Epidermal melanocyte (primary cell): Measurements from ENCODE around the gene MRRF.

Source experiments
- DNase-seq: peaks from one replicate; pipeline ENCODE4 v3.0.0; 2011; ENCODE audit warnings: low spot score; ENCODE audit not compliant: insufficient read length

The MRRF gene

DNA sequence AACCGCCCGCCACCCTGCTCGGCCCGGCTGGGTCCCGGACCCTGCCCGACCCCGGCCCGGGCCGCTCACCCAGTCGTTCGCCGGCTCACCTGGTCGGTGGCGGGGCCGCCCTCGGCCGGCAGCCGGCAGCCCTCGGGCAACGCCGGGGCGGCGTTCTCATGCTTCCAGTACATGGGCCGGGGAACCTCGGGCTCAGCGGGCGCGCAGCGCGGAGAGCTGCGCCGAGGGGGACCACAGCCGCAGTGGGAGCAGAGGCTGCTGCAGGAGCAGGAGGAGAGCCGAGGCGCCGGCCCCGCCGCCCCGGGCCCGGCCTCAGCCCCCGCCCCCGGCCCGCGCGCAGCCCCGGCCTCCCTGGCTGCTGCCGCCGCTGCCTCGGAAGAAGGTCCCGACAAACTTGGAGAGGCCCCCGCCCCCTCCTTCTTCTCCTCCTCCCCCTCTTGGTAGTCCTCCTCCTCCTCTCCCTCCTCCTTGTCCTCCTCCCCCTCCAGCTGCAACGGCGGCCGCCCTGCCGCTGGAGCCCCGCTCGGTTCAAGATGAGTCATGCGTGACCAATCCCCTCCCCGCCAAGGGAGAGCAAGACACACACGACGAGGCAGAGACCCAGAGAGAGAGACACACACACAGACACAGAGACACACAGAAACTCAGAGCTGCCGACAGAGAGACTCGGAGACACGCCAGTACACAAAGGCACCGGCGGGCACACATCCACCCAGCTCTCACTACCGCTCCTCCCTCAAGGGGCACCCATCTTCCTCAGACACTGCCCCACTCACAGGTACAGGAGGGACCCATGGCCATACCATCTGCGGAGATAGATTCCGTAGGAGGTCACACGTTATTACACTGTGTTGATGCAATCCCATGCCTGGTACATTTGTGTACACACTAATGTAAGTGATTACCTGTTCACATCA, 35.9 kb upstream of the MRRF start, which contains the start of gene LHX6:
Gene LHX6, minus strand, starts transcription at position 390 of the 917 bp plus-strand sequence. Its CDS starts 217 bp downstream, at position 173.
- no peak for DNase-seq

DNA sequence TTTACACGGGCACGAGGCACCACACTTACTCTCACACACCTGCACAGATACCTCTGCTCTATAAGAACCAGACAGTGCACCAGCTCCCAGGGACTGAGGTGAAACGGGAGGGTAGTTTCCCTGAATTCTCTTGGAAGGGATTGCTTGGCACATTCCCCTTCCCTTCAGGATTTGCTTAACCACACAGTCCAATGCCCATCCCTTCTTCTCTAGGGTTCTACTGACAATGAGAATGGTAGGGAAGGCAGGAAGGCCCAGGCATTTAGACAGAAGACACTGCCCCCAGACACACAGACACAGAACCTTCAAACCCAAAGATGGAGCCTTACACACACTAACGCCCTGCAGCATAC, 35.2 kb upstream of the MRRF start:
- DNase-seq = no peak

DNA sequence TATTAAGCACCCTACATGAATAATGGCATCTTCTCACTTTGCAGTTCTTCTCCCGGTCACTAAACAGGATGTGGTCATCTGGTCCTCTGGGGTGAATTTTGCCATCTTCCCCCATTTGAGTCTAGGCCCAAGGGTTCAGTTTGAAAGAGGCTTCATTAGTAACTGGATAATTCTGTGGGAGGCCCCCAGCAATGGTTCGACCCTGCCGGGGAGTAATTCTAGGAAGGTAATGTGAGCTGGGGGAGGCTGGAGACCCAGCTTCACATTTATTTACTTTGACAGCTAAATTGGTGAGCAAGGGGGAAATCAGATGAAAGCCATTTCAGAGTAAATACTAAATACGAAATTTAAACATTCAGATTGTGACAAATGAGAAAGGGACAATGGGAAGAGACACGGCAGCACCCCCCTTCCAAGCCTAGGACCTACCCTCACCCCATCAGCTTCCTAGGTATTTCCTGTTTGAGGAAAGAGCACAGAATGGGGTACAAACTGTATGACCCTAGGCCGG, 31.8 kb upstream of the MRRF start:
- DNase-seq = no peak

- no peak for DNase-seq
Observed at GRCh38 chr9:122234022-122234748, 30.5 kb upstream of the MRRF start.

- no peak for DNase-seq
Observed at GRCh38 chr9:122236681-122237080, 28.0 kb upstream of the MRRF start.

DNA sequence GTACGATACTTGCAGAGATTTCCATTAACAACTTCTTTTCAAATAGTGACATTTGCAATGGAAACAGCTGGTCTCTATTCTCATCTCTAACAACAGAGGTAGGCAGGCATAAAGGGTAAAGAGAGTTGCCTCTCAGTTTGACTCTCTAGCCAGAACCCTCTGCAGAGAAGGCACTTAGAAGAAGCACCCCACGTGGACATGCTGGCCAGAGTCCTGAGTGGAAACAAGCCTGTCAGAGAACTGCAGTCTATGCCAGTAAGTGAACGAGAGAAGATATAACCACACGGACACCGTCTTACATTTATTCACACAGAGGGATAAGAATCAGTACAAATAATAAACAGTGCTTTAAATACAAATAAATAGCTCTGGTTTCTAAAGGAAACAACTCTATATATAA, 25.0 kb upstream of the MRRF start:
- DNase-seq = no peak

GRCh38 chr9:122244349-122244748, 20.3 kb upstream of the MRRF start:
- DNase-seq = no peak

DNA sequence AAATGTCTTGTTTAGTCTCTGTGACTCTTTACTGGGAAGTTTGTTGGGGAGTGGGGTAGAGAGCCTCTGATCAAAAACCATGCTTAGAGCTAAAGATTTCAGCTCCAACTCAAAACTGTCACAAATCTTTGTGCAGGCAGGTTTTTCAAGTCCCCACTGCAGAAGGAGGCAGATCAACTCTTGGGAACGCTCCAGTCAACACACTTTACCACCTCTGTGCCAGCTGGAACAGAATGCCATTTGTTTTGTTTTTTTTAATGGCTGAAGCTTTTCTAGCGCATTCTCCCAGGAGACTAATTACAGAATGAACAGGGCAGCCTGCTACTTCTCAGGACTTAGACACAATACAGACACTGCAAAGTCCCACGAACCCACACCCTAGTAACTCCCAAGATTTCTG, 18.0 kb upstream of the MRRF start:
- DNase-seq = no peak

DNA sequence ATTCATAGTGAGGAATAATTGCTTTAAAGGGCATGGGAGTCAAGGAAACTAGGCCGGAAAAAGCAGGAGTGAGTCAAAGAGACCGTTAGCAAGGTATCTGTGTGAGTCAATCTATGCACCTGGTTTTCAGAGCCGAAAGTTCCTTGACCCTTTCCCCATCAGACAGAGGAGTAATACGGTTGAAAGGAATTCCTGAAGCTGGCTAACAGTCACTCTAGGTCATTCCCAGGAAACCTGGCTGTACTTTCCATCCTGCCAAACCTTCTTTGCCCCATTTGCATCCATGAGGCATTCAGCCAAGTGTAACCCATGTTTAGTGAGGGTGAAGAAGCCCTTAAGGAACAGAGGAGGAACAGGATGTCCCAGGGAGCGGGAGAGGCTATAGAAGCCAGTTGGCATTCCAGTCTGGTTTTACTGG, 16.2 kb upstream of the MRRF start:
- DNase-seq = no peak

- DNase-seq = no peak
Observed at GRCh38 chr9:122251351-122251750, 13.3 kb upstream of the MRRF start.

DNA sequence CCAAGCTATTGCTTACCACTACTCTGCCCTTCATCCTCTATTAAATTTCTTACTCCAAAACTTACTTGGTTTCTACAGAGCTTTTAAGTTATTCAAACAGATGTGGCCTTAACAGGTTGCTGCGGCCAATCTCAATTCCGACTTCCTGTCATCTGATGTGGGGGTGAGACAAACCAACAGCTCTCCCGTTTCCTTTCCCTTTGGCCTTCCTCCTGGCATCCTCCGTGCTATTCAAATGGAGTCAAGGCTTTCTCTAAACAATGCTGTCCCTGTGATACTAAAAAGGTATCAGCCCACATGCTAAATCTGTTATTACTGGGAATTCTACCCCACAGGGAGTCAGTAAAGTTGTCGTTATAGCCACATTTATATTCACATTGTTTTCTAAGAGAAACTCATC, 11.9 kb upstream of the MRRF start:
- DNase-seq = no peak

DNA sequence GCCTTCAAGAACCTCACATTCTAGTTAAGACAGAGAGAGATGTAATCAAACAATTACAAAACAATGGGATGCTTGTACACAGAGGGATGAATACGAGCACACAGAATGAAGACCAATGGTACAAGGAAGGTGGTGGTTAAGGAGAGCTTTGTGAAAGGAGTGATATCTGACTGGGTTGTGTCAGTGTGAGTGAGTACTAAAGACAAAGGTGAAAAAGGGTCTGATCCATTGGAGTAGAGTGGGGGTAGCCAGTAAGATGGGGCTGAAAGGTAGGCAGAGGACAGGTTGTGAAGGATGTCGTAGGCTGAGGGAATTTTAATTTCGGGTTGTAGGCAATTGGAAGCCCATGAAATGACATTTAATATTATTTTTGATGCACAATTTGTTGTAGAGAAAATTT, 9.9 kb upstream of the MRRF start:
- DNase-seq = no peak

GRCh38 chr9:122256206-122256605, 8.5 kb upstream of the MRRF start:
- no peak for DNase-seq

GRCh38 chr9:122258886-122259415, 5.7 kb upstream of the MRRF start:
- no peak for DNase-seq

- DNase-seq = no peak
Observed at GRCh38 chr9:122261469-122261881, 3.2 kb upstream of the MRRF start.

- no peak for DNase-seq
Observed at GRCh38 chr9:122262073-122262472, 2.6 kb upstream of the MRRF start.

DNA sequence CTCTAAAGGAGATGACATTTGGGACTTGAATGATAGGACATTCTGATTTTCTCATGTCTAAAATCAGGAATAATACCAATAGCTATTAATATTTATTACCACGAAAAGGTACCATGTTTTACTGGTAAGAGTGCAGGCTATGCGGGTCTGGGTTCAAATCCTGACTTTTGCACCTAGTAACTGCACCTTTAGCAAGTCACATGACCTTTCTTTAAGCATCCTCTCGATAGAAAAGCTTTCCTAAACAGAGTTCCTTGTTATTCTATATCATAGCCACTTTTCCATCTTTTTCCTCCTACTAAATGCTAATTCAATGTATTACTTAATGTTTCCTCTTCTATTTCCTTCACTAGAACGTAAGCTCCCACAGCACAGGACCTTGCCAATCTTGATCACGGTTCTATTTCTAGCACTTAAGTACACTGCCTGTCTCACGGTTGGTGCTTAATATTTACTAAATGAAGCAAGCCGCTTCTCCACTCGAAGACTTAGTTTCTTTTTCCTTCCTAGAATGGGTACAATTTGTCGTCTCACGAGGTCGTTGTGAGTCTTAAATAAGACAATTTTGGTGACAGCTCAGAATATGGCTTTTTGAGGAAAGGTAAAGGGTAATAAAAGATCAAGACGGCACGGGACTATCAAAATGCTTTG, 858 bp upstream of the MRRF start:
- DNase-seq = no peak

DNA sequence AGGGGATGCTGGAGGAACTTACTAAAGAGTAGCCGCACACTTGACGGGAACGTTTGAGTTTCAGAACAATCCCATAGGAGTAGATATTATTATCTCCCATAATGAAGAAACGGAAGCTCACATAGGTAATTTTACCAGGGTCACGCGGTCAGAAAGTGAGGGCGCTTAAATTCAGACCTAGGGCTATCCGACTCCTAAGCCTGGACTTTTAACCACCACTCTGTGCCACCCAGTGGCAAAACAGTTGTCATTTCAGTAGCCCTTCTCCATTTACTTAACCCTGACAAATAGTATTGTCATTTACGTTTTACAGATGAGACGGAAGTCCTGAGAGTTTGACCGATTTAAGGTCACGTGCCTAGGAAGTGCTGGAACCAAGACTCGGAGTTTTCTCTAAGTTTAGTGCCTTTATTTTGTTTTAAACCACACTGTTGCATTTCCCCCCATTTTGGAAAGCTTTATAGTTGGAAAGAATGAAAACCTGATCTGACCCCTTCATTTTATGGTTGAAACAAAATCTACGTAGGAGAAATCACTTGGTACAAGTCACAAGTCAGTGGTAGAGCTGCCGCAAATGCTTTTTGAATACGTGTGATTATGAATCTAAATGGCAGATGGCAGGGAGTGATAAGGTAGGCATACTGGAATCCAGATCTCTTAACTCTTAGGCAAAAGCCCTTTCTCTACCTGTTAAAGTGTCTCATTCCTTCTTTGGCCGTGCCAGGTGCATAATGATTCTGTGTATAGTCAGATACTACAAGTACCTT, 650 bp downstream of the MRRF start:
- no peak for DNase-seq

GRCh38 chr9:122268041-122268814, 3.5 kb downstream of the MRRF start:
- no peak for DNase-seq

- no peak for DNase-seq
Observed at GRCh38 chr9:122274055-122274454, 9.4 kb downstream of the MRRF start.
